Measurements from ENCODE around the gene RNF224.

DNA sequence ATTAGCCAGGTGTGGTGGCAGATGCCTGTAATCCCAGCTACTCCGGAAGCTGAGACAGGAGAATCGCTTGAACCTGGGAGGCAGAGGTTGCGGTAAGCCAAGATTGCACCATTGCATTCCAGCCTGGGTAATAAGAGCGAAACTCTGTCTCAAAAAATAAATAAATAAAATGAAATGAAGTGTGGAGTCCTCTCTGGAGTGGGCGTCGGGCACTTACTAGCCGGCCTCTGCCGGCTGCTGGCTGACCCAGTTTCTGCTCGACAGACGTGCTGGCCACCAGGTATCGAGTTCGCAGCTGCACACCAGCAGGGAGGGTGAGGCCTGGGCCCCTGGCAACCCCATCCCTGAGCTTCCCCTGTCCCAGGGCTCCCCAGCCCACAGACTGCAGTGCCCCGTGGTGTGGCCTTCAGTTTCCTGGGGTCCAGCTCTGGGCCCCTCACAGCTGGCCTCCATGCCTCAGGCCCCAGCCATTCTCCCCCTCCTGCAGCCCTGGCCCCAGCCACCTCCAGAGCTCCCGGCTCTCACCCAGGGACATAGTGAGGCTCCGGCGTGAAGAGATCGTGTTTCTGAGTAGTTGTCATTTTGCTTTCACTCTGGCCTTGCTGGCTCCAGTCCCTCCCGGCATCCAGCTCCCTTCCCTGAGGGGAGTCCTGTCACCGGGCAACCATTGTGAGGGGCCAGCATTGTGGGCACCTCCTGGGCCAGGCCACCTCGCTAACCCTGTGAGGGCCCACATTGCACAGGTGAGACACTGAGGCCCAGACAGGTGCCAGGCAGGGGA is 20.0 kb downstream of the RNF224 start:
- TF ChIP-seq POLR2A (IDR thresholded peaks at IDR 0.05; ENCODE audit: low read depth, low read length) = no peak
- no peak for TF ChIP-seq TAF1 (IDR thresholded peaks at IDR 0.05; ENCODE audit: low read depth, low read length)
- no peak for TF ChIP-seq SPI1 (IDR thresholded peaks at IDR 0.05; ENCODE audit: low read depth, low read length)
- no peak for TF ChIP-seq POLR2AphosphoS5 (IDR thresholded peaks at IDR 0.05; ENCODE audit: low read depth, low read length)
- TF ChIP-seq PAX5 (IDR thresholded peaks at IDR 0.05; ENCODE audit: insufficient read depth, low read length, severe bottlenecking) = no peak
